GM12873 (cell line): ENCODE measurements around the gene FGF7.

ENCODE experiments used
- TF ChIP-seq, protein P1 (sequence below): IDR thresholded peaks from 2 replicates; pipeline ENCODE4 v1.5.1; 2012; ENCODE audit warnings: low read depth, mild to moderate bottlenecking, moderate library complexity, low read length, control low read depth; ENCODE audit not compliant: insufficient read depth; ENCODE audit errors: missing control alignments

Gene FGF7, protein sequence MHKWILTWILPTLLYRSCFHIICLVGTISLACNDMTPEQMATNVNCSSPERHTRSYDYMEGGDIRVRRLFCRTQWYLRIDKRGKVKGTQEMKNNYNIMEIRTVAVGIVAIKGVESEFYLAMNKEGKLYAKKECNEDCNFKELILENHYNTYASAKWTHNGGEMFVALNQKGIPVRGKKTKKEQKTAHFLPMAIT

GRCh38 chr15:49423021-49423420 is at the start of gene FGF7:
Gene FGF7, plus strand, starts transcription at chr15:49423242. Its CDS starts 1,056 bp downstream, at chr15:49424298.
- TF ChIP-seq, protein P1, sequence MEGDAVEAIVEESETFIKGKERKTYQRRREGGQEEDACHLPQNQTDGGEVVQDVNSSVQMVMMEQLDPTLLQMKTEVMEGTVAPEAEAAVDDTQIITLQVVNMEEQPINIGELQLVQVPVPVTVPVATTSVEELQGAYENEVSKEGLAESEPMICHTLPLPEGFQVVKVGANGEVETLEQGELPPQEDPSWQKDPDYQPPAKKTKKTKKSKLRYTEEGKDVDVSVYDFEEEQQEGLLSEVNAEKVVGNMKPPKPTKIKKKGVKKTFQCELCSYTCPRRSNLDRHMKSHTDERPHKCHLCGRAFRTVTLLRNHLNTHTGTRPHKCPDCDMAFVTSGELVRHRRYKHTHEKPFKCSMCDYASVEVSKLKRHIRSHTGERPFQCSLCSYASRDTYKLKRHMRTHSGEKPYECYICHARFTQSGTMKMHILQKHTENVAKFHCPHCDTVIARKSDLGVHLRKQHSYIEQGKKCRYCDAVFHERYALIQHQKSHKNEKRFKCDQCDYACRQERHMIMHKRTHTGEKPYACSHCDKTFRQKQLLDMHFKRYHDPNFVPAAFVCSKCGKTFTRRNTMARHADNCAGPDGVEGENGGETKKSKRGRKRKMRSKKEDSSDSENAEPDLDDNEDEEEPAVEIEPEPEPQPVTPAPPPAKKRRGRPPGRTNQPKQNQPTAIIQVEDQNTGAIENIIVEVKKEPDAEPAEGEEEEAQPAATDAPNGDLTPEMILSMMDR, result no peak

DNA sequence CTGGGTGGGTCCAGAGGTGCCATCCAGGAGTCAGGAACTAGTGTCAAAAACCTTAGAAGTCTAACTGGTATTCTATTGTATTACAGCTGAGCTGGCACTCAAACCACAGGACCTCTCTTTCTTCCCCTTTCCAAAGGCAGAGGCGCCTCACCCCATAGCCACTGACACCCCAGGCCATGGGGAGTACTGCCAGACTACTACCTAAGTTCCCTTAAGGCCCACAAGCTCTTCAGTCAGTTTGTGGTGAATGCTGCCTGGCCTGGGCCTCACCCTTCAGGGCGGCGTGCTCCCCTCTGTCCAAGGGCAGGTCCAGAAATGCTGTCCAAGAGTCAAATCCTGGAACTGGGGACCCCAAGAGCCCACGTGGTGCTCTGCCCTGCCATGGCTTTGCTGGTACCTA is 43.0 kb upstream of the FGF7 start:
- TF ChIP-seq, protein P1, result no peak

DNA sequence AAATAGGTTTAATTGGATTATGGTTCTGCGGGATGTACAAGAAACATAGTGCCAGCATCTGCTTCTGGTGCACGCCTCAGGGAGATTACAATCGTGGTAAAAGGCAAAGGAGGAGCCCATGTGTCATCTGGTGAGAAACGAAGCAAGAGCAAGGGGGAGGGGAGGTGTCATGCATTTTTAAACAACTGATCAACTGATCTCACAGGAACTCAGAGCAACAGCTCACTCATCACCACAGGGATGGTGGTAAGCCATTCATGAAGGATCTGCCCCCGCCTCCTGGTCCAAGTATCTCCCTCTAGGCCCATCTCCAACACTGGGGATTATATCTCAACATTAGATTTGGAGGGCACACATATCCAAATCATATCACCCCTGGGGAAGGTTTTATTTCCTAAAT is 42.1 kb upstream of the FGF7 start:
- TF ChIP-seq, protein P1, result no peak

- TF ChIP-seq, protein P1, result no peak
These were observed 40.6 kb upstream of the FGF7 start for GRCh38 chr15:49382394-49382793.

- TF ChIP-seq, protein P1, result no peak
These were observed 39.8 kb upstream of the FGF7 start for GRCh38 chr15:49383266-49383665.

DNA sequence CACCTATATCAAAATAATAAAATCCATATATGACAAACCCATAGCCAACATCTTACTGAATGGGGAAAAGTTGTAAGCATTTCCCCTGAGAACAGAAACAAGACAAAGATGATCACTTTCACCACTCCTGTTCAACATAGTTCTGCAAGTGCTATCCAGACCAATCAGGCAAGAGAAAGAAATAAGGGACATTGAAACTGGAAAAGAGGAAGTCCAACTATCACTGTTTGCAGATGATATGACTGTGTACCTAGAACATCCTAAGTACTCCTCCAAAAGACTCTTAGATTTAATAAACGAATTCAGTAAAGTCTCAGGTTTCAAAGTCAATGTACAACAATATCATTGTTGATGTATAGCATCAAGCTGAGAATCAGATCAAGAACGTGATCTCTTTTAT is 35.6 kb upstream of the FGF7 start:
- TF ChIP-seq, protein P1, result no peak

- TF ChIP-seq, protein P1, result no peak
These were observed 16.5 kb upstream of the FGF7 start for GRCh38 chr15:49406352-49407118.
